Diencephalon (tissue), 1 donor: ENCODE results near the gene EPHB1. TPM values are rescaled to one million over a fixed set of nuclear protein-coding genes. Genes with fewer than 3 reads are reported as not detected.

Experiments used
- small RNA-seq: library from RNA; depleted of rRNA; stranded (forward); fragments of <200 nt; gene quantifications from one replicate; pipeline ENCODE3, GENCODE V24; 2014
- total RNA-seq: library from RNA; depleted of rRNA; stranded (reverse); fragments of >200 nt; gene quantifications from one replicate; pipeline ENCODE4 v1.2.3, GENCODE V29; 2014

EPHB1 gene
- 24.2 TPM for total RNA-seq

GRCh38 chr3:134794950-134795745 lies at the start of gene EPHB1:
TSS of gene EPHB1 (plus strand) at chr3:134795260.

Small RNAs within 50 kb of the gene (small RNA-seq; reads per million reads assigned to genes)
- gene RNA5SP141 (0.23 reads per million), gene RNU6-1174P (not detected)

Other genes starting within 250 kb of the EPHB1 start
- gene KY, start 144.2 kb upstream of the EPHB1 start, total RNA-seq = 1.6 TPM